Fibroblast of peridontal ligament (primary cell): ENCODE data around the gene PLAC9.

Experiments
- DNase-seq: peaks from one replicate; pipeline ENCODE4 v3.0.0-alpha.2; 2010; ENCODE audit errors: extremely low read depth

PLAC9 gene

GRCh38 chr10:80139265-80139664 is 6.7 kb downstream of the PLAC9 start:
- DNase-seq, result no peak

DNA sequence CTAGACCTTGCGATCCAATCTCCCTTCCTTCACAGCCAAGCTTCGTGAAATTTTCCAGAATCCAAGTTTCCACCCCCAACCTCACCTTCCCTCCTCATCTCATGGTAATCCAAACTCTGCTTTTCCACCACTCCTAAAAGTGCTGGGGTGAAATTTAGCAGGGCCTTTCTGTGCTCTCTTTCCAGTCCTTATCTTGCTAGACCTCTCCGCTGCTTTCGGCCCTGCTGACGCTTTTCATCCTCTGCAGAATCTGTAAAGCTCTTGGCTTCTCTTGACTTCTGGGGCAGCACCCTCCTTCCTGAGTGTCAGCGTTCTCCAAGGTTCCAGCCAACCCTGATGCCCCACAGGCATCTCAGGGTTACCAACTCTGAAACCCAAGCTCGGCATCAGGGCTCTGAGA is 7.7 kb downstream of the PLAC9 start:
- DNase-seq, result no peak

DNA sequence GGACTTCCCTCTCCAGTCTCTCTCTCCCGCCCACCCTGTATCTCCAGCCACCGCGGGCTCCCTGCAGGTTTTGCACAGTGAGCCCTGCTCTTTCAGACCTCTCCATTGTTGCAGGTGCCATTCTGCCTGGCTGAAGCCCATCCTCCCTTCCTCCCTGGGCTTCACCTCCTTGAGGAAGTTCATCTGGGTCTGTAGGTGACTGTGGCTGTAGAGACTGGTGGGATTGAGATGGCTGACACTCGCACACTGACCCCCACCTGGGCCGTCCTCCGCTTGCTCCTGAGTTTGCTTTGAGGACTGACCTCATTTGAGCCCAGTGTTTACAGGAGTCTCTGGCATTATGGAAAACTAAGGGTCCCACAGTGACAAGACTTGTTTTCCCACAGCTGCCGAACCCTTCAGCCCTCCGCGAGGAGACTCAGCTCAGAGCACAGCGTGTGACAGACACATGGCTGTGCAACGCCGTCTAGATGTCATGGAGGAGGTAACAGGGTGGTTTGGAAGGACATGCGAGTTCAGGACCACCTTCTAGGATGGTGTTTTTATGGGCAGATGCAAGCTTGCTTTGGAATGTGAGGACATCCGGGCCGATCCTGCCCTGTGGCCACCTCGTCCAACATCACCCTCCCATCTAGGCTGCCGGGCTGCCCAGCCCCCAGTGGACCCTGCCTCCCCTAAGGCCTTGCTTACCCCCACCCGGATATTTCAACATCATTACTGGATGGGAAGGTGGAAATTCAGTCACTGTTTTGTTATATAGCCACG is 9.3 kb downstream of the PLAC9 start:
- DNase-seq, result no peak

- no peak for DNase-seq
Measured at GRCh38 chr10:80144067-80144695, 11.7 kb downstream of the PLAC9 start.

- no peak for DNase-seq
Measured at GRCh38 chr10:80144696-80145131, 12.2 kb downstream of the PLAC9 start.

GRCh38 chr10:80145406-80146308 is 13.1 kb downstream of the PLAC9 start:
- peak; percentile 72 for DNase-seq

GRCh38 chr10:80146918-80147317 is 14.4 kb downstream of the PLAC9 start:
- DNase-seq, result no peak

- no peak for DNase-seq
Measured at GRCh38 chr10:80148166-80148805, 15.8 kb downstream of the PLAC9 start.

DNA sequence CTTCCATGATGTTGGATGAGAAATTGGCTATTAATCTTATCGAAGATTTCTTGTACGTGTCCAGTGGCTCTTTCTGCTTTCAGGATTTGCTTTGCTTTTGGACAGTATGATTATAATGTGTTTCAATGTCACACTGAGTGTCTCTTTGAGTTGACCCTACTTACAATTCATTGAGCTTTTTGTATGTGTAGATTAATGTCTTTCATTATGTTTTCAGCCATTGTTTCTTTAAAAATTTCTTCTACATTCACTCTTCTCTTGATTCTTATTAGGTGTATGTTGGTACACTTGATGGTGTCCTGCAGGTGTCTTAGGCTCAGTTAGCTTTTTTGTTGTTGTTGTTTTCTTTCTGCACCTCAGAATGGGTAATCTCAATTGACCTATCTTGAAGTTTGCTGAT is 16.6 kb downstream of the PLAC9 start:
- DNase-seq, result no peak

GRCh38 chr10:80150172-80150571 is 17.6 kb downstream of the PLAC9 start:
- DNase-seq, result no peak

DNA sequence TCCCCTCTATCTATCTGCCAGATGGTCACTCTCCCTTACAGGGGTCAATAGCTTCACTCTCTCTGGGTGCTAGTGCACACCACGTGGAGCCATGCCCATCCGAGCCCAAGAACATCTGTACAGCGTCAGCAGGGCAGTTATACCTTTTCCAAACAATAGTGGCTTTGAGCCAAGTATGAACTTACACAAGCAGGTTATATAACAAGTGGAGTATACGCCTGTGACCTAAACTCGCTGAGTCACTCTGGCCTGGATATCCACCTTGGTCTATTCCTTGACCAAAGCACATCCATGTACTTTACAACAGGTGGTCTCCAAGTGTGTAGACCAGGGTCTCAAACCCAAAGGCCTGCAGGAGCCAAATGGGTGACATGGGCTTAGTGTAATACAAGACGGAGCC is 20.3 kb downstream of the PLAC9 start:
- no peak for DNase-seq

DNA sequence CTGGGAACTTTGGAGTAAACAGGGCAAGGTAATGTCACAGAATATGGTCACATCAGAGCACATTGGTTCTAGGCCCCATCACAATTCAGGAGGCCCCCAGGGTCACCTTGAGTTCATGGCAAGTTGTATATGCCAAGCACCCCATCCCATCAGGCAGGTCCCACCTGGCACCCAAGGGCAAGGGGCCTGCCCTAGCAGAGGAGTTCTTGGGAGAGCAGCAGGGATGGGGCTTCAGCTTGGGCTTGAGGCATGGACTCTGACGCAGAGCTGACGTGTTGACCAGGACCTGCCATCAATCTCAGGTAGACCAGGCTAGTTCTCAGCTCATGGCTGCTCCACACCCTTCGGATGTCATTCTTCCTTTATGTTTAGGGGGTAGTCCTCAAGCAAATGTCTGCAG is 20.9 kb downstream of the PLAC9 start:
- DNase-seq, result no peak

- DNase-seq, result no peak
Measured at GRCh38 chr10:80154626-80154977, 22.1 kb downstream of the PLAC9 start.

- peak; percentile 99 for DNase-seq
Measured at GRCh38 chr10:80154978-80155695, 22.6 kb downstream of the PLAC9 start.

- DNase-seq, result no peak
Measured at GRCh38 chr10:80155696-80156215, 23.2 kb downstream of the PLAC9 start.

DNA sequence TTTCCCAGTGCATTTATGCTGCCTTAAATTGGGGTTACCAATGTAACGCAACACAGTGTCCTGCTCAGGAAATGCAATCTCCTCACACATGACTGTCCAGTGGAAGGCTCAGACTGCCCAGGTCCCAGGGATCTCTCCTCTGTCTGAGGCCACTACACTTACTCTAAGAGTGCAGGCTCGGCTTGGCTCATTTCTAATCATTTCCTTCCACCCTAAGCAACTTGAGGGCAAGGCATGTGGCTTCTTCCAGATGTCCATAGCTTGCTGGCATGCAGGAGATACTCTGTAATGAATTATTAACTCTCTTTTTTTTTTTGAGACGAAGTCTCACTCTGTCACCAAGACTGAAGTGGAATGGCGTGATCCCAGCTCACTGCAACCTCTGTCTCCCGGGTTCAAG is 23.7 kb downstream of the PLAC9 start:
- DNase-seq, result peak; percentile 45

GRCh38 chr10:80157561-80157960 is 25.0 kb downstream of the PLAC9 start:
- DNase-seq, result no peak

DNA sequence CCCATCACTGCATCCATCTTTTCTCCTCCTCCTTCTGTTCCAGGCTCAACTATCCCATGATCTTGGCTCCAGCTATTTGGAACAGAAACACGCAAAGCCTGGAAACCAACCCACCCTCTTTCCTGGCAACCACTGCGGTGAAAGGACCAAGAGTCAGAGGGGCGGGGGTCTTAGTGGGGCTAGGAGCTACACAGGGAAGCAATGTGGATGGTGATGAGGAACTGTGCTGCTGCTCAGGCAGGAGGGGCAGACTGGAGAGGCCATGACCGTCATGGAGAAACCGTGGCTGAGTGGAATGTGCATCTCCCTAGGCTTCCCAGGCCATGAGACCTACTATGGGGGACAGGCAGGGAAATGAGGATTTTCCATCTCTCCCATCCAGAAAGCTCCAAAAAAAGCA is 25.6 kb downstream of the PLAC9 start:
- DNase-seq, result no peak

GRCh38 chr10:80158598-80159127 is 26.1 kb downstream of the PLAC9 start:
- peak; percentile 99 for DNase-seq

GRCh38 chr10:80159166-80159873 is 26.8 kb downstream of the PLAC9 start:
- no peak for DNase-seq
